ENCODE measurements around the gene CDC14A.

The CDC14A gene

GRCh38 chr1:100448366-100448765 is 96.1 kb downstream of the CDC14A start:
- TF ChIP-seq SIN3A (IDR thresholded peaks at IDR 0.05; ENCODE audit: borderline replicate concordance, insufficient read depth, low read length) (no peak), POLR2AphosphoS5 (IDR thresholded peaks at IDR 0.05; ENCODE audit: low read depth, low read length) (no peak), TAF1 (IDR thresholded peaks at IDR 0.05; ENCODE audit: borderline replicate concordance, insufficient read depth, low read length) (no peak), FOXP2 (optimal IDR thresholded peaks at IDR 0.05; ENCODE audit: borderline replicate concordance, extremely low read depth, extremely low read length, insufficient read depth) (no peak), REST (IDR thresholded peaks at IDR 0.05; ENCODE audit: insufficient read depth in 1 of 2, low read depth in 2 of 2, low read length in 2 of 2) (no peak)

GRCh38 chr1:100449477-100449876 is 97.2 kb downstream of the CDC14A start:
- TF ChIP-seq FOXP2 (optimal IDR thresholded peaks at IDR 0.05; ENCODE audit: borderline replicate concordance, extremely low read depth, extremely low read length, insufficient read depth) (no peak), REST (IDR thresholded peaks at IDR 0.05; ENCODE audit: insufficient read depth in 1 of 2, low read depth in 2 of 2, low read length in 2 of 2) (no peak)

- no peak for TF ChIP-seq SIN3A (IDR thresholded peaks at IDR 0.05; ENCODE audit: borderline replicate concordance, insufficient read depth, low read length)
- no peak for TF ChIP-seq REST (IDR thresholded peaks at IDR 0.05; ENCODE audit: insufficient read depth in 1 of 2, low read depth in 2 of 2, low read length in 2 of 2)
- TF ChIP-seq POLR2AphosphoS5 (IDR thresholded peaks at IDR 0.05; ENCODE audit: low read depth, low read length): no peak
- TF ChIP-seq FOXP2 (optimal IDR thresholded peaks at IDR 0.05; ENCODE audit: borderline replicate concordance, extremely low read depth, extremely low read length, insufficient read depth): no peak
- no peak for TF ChIP-seq TAF1 (IDR thresholded peaks at IDR 0.05; ENCODE audit: borderline replicate concordance, insufficient read depth, low read length)
Observed at GRCh38 chr1:100452641-100453040, 100.3 kb downstream of the CDC14A start.

GRCh38 chr1:100455478-100456072 is 103.3 kb downstream of the CDC14A start:
- TF ChIP-seq REST (IDR thresholded peaks at IDR 0.05; ENCODE audit: insufficient read depth in 1 of 2, low read depth in 2 of 2, low read length in 2 of 2): no peak
- no peak for TF ChIP-seq TAF1 (IDR thresholded peaks at IDR 0.05; ENCODE audit: borderline replicate concordance, insufficient read depth, low read length)
- TF ChIP-seq FOXP2 (optimal IDR thresholded peaks at IDR 0.05; ENCODE audit: borderline replicate concordance, extremely low read depth, extremely low read length, insufficient read depth): no peak
- TF ChIP-seq POLR2AphosphoS5 (IDR thresholded peaks at IDR 0.05; ENCODE audit: low read depth, low read length): no peak
- TF ChIP-seq SIN3A (IDR thresholded peaks at IDR 0.05; ENCODE audit: borderline replicate concordance, insufficient read depth, low read length): no peak

- TF ChIP-seq POLR2AphosphoS5 (IDR thresholded peaks at IDR 0.05; ENCODE audit: low read depth, low read length) (no peak), SIN3A (IDR thresholded peaks at IDR 0.05; ENCODE audit: borderline replicate concordance, insufficient read depth, low read length) (no peak), TAF1 (IDR thresholded peaks at IDR 0.05; ENCODE audit: borderline replicate concordance, insufficient read depth, low read length) (no peak)
Observed at GRCh38 chr1:100456880-100457279, 104.6 kb downstream of the CDC14A start.

Data from PFSK-1 (cell line).